HepG2 (cell line): Measurements from ENCODE around the gene USP24. TPM values are rescaled to one million over a fixed set of nuclear protein-coding genes. Genes with fewer than 3 reads are reported as not detected.
A peak's percentile ranks its signal among the peaks of the same experiment; 100 is the strongest.

ENCODE experiments used
- CBX2 ChIP-seq, 2 experiments: fragments of 200-600 bp in 1 of 2; sonication (generic); formaldehyde crosslinking in 1 of 2; IDR thresholded peaks; 2 replicates each; pipeline versions ENCODE4 v1.7.0 to v1.8.1; 2018 to 2022; ENCODE audit warnings: low read depth in 2 of 2, low read length in 1 of 2, mild to moderate bottlenecking in 1 of 2, missing genetic modification reagents in 1 of 2
- EEA1 ChIP-seq: sonication (generic); formaldehyde crosslinking; IDR thresholded peaks from 2 replicates; pipeline ENCODE4 v1.5.1; 2020; ENCODE audit warnings: mild to moderate bottlenecking, missing genetic modification reagents, borderline replicate concordance
- KMT2B ChIP-seq: IDR thresholded peaks from 2 replicates; pipeline ENCODE4 v1.6.1; 2016; ENCODE audit warnings: missing genetic modification reagents, missing compliant biosample characterization
- MIER2 ChIP-seq: IDR thresholded peaks from 2 replicates; pipeline ENCODE4 v1.6.1; 2016; ENCODE audit warnings: missing biosample characterization, missing genetic modification reagents
- MYC ChIP-seq: sonication (generic); formaldehyde crosslinking; IDR thresholded peaks from 2 replicates; pipeline ENCODE4 v1.9.0; 2021; ENCODE audit warnings: missing genetic modification reagents, borderline replicate concordance
- NBN ChIP-seq: fragments of 450-650 bp; conservative IDR thresholded peaks from 2 replicates; pipeline ENCODE4 v1.6.1; 2017
- NCOA1 ChIP-seq: sonication (generic); formaldehyde crosslinking; IDR thresholded peaks from 2 replicates; pipeline ENCODE4 v1.9.0; 2021; ENCODE audit warnings: missing genetic modification reagents
- NKX3-1 ChIP-seq: sonication (generic); formaldehyde crosslinking; IDR thresholded peaks from 2 replicates; pipeline ENCODE4 v1.5.0; 2020; ENCODE audit warnings: missing genetic modification reagents
- PAF1 ChIP-seq: IDR thresholded peaks from 2 replicates; pipeline ENCODE4 v1.6.1; 2016; ENCODE audit warnings: missing genetic modification reagents, missing compliant biosample characterization
- SRY ChIP-seq: sonication (generic); formaldehyde crosslinking; IDR thresholded peaks from 2 replicates; pipeline ENCODE4 v1.8.0; 2022; ENCODE audit warnings: mild to moderate bottlenecking, missing genetic modification reagents
- TRIM24 ChIP-seq: sonication (generic); formaldehyde crosslinking; IDR thresholded peaks from 2 replicates; pipeline ENCODE4 v1.8.0; 2022; ENCODE audit warnings: mild to moderate bottlenecking, missing genetic modification reagents
- XBP1 ChIP-seq: sonication (generic); formaldehyde crosslinking; IDR thresholded peaks from 2 replicates; pipeline ENCODE4 v1.5.0; 2020; ENCODE audit warnings: missing genetic modification reagents
- ZFY ChIP-seq: sonication (generic); formaldehyde crosslinking; IDR thresholded peaks from 2 replicates; pipeline ENCODE4 v1.4.0; 2020; ENCODE audit warnings: missing genetic modification reagents
- ZNF124 ChIP-seq: sonication (generic); formaldehyde crosslinking; IDR thresholded peaks from 2 replicates; pipeline ENCODE4 v1.4.0; 2020; ENCODE audit warnings: missing genetic modification reagents
- ZNF180 ChIP-seq: sonication (generic); formaldehyde crosslinking; IDR thresholded peaks from 2 replicates; pipeline ENCODE4 v1.4.0; 2020; ENCODE audit warnings: low read depth, missing genetic modification reagents, borderline replicate concordance
- ZNF333 ChIP-seq: sonication (generic); formaldehyde crosslinking; IDR thresholded peaks from 2 replicates; pipeline ENCODE4 v1.4.0; 2020; ENCODE audit warnings: mild to moderate bottlenecking, missing genetic modification reagents, borderline replicate concordance
- ZNF343 ChIP-seq: sonication (generic); formaldehyde crosslinking; IDR thresholded peaks from 2 replicates; pipeline ENCODE4 v1.4.0; 2020; ENCODE audit warnings: mild to moderate bottlenecking, missing genetic modification reagents
- ZNF451 ChIP-seq: sonication (generic); formaldehyde crosslinking; IDR thresholded peaks from 2 replicates; pipeline ENCODE4 v1.5.0; 2020; ENCODE audit warnings: mild to moderate bottlenecking, missing genetic modification reagents
- ZNF556 ChIP-seq: sonication (generic); formaldehyde crosslinking; IDR thresholded peaks from 2 replicates; pipeline ENCODE4 v1.4.0; 2020; ENCODE audit warnings: mild to moderate bottlenecking, missing genetic modification reagents, borderline replicate concordance
- ZNF790 ChIP-seq: sonication (generic); formaldehyde crosslinking; IDR thresholded peaks from 2 replicates; pipeline ENCODE4 v1.8.0; 2022; ENCODE audit warnings: missing genetic modification reagents, mild to moderate bottlenecking, borderline replicate concordance
- polyA plus RNA-seq, 8 experiments: library from polyadenylated mRNA; depleted of rRNA in 3 of 8; stranded (reverse) in 7 of 8; unstranded in 1 of 8; fragments of >200 nt; fragmentation: Illumina TruSeq in 4 of 8; extraction: Trizol in 4 of 8; gene quantifications; 2 replicates each; pipeline versions ENCODE4 v1.2.1 to v1.2.3, GENCODE V29; 2011 to 2016; ENCODE audit warnings: low read depth in 4 of 8, missing spikeins in 1 of 8, mixed read lengths in 1 of 8; ENCODE audit not compliant: insufficient read depth in 1 of 8
- total RNA-seq, 5 experiments: library from RNA; depleted of rRNA; stranded (reverse); fragments of >200 nt; fragmentation: Illumina TruSeq; extraction: Trizol; gene quantifications; 2 replicates each; pipeline ENCODE4 v1.2.3, GENCODE V29; 2016; ENCODE audit warnings: low read depth in 1 of 5
- TF ChIP-seq, protein P1 (sequence below): sonication (generic); formaldehyde crosslinking; IDR thresholded peaks from 2 replicates; pipeline ENCODE4 v1.5.1; 2020; ENCODE audit warnings: mild to moderate bottlenecking, missing genetic modification reagents
- TF ChIP-seq, protein P2 (sequence below): sonication (generic); formaldehyde crosslinking; IDR thresholded peaks from 2 replicates; pipeline ENCODE4 v1.8.1; 2023; ENCODE audit warnings: mild to moderate bottlenecking, missing genetic modification reagents, borderline replicate concordance
- TF ChIP-seq, protein P3 (sequence below): sonication (generic); formaldehyde crosslinking; IDR thresholded peaks from 2 replicates; pipeline ENCODE4 v1.5.1; 2020; ENCODE audit warnings: missing genetic modification reagents, mild to moderate bottlenecking, borderline replicate concordance
- TF ChIP-seq, protein P4 (sequence below): sonication (generic); formaldehyde crosslinking; IDR thresholded peaks from 2 replicates; pipeline ENCODE4 v1.9.0; 2021; ENCODE audit warnings: missing genetic modification reagents, borderline replicate concordance

Gene USP24
- total and polyA plus RNA-seq, 2 of the 13 experiments (the other 11 are each of a cell fraction or from before 2014, with no cell fraction given), result 18.8 to 47.6 TPM

DNA sequence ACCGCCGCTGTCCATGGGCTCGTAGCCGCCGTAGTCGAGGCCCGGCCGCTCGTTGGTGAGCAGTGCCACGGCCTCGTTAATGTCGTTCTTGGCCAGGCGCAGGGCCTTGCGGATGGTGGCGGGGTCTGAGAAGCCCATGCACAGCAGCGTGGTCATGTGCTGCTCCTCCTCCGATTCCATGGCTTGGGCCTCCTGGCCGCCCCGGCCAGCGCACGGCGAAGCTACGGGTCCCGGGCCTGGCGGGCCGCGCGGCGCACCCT is 300 bp downstream of the USP24 start (continued):
- TF ChIP-seq, protein P1, sequence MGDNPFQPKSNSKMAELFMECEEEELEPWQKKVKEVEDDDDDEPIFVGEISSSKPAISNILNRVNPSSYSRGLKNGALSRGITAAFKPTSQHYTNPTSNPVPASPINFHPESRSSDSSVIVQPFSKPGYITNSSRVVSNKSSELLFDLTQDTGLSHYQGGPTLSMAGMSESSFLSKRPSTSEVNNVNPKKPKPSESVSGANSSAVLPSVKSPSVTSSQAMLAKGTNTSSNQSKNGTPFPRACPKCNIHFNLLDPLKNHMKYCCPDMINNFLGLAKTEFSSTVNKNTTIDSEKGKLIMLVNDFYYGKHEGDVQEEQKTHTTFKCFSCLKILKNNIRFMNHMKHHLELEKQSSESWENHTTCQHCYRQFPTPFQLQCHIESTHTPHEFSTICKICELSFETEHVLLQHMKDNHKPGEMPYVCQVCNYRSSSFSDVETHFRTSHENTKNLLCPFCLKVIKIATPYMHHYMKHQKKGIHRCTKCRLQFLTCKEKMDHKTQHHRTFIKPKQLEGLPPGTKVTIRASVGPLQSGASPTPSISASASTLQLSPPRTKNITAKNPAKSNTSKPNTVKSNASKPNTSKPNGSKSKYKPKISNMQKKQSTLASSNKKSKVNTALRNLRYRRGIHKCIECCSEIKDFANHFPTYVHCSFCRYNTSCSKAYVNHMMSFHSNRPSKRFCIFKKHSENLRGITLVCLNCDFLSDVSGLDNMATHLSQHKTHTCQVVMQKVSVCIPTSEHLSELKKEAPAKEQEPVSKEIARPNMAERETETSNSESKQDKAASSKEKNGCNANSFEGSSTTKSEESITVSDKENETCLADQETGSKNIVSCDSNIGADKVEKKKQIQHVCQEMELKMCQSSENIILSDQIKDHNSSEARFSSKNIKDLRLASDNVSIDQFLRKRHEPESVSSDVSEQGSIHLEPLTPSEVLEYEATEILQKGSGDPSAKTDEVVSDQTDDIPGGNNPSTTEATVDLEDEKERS (CRISPR knock-in tag), result no peak
- TF ChIP-seq ZNF790, result 0 out of 2 replicates have a peak, but pooled peaks have one; percentile 9
- TF ChIP-seq ZNF451, result 0 out of 2 replicates have a peak, but pooled peaks have one; percentile 53
- TF ChIP-seq ZNF343 (CRISPR knock-in tag), result no peak
- TF ChIP-seq NKX3-1 (CRISPR knock-in tag), result 0 out of 2 replicates have a peak, but pooled peaks have one; percentile 34
- TF ChIP-seq ZNF180 (CRISPR knock-in tag), result no peak
- no peak for TF ChIP-seq ZNF124
- TF ChIP-seq EEA1 (CRISPR knock-in tag), result peak; percentile 89; the same call in 1 of the 2 replicates
- no peak for TF ChIP-seq ZNF556 (CRISPR knock-in tag)
- TF ChIP-seq TRIM24 (CRISPR knock-in tag), result no peak
- TF ChIP-seq MYC (CRISPR knock-in tag), result peak; percentile 77; the same call in 1 of the 2 replicates
- TF ChIP-seq, protein P2, sequence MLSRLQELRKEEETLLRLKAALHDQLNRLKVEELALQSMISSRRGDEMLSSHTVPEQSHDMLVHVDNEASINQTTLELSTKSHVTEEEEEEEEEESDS (CRISPR knock-in tag), result no peak
- TF ChIP-seq MIER2, result no peak
- no peak for TF ChIP-seq CBX2 (IDR thresholded peaks at IDR 0.05; ENCODE audit: low read depth, low read length)
- TF ChIP-seq CBX2 (CRISPR knock-in tag; IDR thresholded peaks at IDR 0.05; ENCODE audit: low read depth), result no peak
- TF ChIP-seq NCOA1 (CRISPR knock-in tag), result no peak
- no peak for TF ChIP-seq PAF1
- TF ChIP-seq ZNF333, result no peak
- no peak; the same call in 1 of the 2 replicates for TF ChIP-seq SRY (CRISPR knock-in tag)
- TF ChIP-seq XBP1 (CRISPR knock-in tag), result 0 out of 2 replicates have a peak, but pooled peaks have one; percentile 22
- no peak for TF ChIP-seq NBN
- TF ChIP-seq, protein P3, sequence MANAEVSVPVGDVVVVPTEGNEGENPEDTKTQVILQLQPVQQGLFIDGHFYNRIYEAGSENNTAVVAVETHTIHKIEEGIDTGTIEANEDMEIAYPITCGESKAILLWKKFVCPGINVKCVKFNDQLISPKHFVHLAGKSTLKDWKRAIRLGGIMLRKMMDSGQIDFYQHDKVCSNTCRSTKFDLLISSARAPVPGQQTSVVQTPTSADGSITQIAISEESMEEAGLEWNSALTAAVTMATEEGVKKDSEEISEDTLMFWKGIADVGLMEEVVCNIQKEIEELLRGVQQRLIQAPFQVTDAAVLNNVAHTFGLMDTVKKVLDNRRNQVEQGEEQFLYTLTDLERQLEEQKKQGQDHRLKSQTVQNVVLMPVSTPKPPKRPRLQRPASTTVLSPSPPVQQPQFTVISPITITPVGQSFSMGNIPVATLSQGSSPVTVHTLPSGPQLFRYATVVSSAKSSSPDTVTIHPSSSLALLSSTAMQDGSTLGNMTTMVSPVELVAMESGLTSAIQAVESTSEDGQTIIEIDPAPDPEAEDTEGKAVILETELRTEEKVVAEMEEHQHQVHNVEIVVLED (CRISPR knock-in tag), result no peak
- TF ChIP-seq, protein P4, sequence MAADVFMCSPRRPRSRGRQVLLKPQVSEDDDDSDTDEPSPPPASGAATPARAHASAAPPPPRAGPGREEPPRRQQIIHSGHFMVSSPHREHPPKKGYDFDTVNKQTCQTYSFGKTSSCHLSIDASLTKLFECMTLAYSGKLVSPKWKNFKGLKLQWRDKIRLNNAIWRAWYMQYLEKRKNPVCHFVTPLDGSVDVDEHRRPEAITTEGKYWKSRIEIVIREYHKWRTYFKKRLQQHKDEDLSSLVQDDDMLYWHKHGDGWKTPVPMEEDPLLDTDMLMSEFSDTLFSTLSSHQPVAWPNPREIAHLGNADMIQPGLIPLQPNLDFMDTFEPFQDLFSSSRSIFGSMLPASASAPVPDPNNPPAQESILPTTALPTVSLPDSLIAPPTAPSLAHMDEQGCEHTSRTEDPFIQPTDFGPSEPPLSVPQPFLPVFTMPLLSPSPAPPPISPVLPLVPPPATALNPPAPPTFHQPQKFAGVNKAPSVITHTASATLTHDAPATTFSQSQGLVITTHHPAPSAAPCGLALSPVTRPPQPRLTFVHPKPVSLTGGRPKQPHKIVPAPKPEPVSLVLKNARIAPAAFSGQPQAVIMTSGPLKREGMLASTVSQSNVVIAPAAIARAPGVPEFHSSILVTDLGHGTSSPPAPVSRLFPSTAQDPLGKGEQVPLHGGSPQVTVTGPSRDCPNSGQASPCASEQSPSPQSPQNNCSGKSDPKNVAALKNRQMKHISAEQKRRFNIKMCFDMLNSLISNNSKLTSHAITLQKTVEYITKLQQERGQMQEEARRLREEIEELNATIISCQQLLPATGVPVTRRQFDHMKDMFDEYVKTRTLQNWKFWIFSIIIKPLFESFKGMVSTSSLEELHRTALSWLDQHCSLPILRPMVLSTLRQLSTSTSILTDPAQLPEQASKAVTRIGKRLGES (CRISPR knock-in tag), result 0 out of 2 replicates have a peak, but pooled peaks have one; percentile 67
- TF ChIP-seq KMT2B (CRISPR knock-in tag), result peak; percentile 0; the same call in 1 of the 2 replicates
- TF ChIP-seq ZFY (CRISPR knock-in tag), result no peak
